Esophagus mucosa (tissue), 1 donor: Measurements from ENCODE around the gene RHOU. TPM values are rescaled to one million over a fixed set of nuclear protein-coding genes. Genes with fewer than 3 reads are reported as not detected.
"Not testable (repeated sequence)": the region's sequence is repeated elsewhere in the genome, so short reads cannot be mapped to it uniquely, and the experiment has no call there.

Experiments used
- ATAC-seq: fragments of 200-7000 bp; cut with Tn5 transposase; one replicate; pipeline ENCODE4 v1.9.1; 2020
- total RNA-seq: library from RNA; stranded (reverse); gene quantifications from one replicate; pipeline ENCODE4 v1.2.4, GENCODE V29; 2023
- donor health status: DM: yes; HTN: yes; CAD: no.

The RHOU gene
- total RNA-seq = 2.1 TPM

DNA sequence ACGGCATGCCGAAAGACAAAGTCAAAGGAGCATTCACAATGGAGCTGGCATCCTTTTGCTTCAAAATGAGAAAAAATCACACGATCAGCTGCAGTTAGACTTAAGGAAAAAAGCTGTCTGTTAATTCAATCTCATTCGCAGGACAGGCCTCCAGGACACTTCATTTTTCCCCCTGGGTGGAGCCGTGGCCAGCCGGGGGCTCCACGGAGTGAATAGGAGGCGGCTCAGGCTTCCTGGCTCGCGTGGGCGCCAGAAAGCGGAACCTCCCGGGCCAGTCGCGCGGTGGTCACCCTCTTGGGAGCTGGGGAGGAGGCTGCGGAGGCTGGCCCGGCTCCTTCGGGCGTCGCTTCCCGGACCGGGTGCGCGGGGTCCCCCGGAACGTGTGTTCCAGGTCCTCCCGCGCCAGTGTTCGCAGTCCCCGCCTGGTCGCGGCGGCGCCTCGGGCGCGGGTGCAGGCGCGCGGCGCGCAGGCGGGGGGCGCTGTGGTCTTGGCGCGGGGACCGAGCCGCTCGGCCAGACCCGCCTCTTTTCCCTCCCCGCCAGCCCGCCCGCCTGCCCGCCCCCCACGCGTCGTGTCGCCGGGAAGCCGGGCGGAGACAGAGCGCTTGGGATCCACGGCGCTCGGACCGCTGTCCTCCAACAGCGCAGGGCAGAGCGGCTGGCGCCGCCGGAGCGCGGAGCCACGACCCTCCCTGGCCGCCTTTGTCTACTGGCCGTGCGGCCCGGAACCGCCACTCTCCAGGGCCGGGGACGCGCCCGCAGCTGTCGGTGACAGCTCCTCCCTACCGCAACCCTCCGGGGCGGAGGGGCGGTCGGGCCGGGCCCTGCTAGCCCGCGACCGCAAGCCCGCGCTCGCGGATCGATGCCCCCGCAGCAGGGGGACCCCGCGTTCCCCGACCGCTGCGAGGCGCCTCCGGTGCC lies at the start of gene RHOU:
RHOU (plus strand) TSS at position 599 of the 921 bp plus-strand sequence; CDS start at position 863, 264 bp downstream.
- peak; percentile 82 for ATAC-seq

DNA sequence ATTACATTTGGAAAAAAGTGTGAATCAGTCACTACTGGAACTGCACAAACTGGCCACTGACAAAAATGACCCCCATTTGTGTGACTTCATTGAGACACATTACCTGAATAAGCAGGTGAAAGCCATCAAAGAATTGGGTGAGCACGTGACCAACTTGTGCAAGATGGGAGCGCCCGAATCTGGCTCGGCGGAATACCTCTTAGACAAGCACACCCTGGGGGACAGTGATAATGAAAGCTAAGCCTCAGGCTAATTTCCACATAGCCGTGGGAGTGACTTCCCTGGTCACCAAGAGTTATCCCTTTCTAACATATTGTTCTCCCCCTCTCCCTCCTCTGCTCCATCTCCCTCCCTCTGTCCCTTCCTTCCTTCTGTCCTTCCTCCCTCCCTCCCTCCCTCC lies 47.7 kb upstream of the RHOU start:
- ATAC-seq = no peak

DNA sequence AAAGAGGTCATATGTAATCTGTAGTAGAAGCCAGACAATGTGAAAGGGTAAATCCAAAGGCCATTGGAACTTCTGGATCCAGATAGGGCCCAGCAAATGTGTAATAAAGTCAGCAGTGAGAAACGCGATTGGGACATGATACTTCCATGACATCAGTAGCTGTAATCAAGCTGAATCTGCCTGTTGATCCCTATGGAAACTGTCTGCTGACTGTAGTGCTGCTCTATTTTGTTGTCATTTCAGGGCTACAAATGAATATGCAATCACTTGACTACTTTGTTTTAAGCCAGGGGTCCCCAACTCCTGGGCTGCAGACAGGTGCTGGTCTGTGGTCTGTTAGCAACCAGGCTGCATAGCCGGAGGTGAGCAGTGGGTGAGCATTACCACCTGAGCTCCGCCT lies 46.0 kb upstream of the RHOU start:
- no peak for ATAC-seq

DNA sequence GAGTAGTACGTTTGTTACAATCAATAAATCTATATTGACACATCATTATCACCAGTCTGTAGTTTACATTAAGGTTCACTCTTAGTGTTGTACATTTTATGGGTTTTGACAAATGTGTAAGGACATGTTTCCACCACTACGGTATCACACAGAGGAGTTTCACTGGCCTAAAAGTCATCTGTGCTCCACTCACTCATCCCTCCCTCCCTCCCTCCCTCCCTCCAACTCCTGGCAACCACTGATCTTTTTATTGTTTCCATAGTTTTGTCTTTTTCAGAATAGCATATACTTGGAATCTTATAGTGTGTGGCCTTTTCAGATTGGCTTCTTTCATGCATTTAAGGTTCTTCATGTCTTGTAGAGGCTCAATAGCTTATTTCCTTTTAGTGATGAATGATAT lies 44.1 kb upstream of the RHOU start:
- no peak for ATAC-seq

DNA sequence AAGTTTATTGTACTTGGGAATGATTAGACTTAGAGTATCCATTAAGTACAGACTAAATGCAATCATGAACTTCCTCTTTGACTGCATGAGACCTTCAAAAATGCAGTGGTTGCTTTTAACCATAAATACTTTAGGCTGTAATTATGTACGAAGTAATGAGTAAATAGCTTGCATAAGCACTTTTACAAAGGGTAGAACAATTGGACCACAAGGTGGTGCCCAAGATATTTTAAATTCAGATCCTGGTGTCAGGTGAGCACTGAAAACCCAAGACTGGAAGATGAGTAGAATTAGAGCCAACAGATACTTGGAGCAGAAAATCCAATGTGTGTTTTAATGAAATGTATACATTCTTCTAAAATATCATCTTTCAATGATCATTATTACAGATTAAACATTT lies 43.4 kb upstream of the RHOU start:
- no peak for ATAC-seq

DNA sequence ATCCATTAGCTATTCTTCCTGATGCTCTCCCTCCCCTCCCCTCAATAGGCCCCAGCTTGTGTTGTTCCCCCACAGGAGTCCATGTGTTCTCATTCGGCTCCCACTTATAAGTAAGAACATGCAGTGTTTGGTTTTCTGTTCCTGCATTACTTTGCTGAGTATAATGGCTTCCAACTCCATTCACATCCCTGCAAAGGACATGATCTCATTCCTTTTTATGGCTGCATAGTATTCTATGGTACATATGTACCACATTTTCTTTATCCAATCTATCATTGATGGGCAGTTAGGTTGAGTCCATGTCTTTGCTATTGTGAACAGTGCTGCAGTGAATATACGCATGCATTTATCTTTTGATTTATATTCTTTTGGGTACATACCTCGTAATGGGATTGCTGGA lies 40.8 kb upstream of the RHOU start:
- ATAC-seq = not testable (repeated sequence)

DNA sequence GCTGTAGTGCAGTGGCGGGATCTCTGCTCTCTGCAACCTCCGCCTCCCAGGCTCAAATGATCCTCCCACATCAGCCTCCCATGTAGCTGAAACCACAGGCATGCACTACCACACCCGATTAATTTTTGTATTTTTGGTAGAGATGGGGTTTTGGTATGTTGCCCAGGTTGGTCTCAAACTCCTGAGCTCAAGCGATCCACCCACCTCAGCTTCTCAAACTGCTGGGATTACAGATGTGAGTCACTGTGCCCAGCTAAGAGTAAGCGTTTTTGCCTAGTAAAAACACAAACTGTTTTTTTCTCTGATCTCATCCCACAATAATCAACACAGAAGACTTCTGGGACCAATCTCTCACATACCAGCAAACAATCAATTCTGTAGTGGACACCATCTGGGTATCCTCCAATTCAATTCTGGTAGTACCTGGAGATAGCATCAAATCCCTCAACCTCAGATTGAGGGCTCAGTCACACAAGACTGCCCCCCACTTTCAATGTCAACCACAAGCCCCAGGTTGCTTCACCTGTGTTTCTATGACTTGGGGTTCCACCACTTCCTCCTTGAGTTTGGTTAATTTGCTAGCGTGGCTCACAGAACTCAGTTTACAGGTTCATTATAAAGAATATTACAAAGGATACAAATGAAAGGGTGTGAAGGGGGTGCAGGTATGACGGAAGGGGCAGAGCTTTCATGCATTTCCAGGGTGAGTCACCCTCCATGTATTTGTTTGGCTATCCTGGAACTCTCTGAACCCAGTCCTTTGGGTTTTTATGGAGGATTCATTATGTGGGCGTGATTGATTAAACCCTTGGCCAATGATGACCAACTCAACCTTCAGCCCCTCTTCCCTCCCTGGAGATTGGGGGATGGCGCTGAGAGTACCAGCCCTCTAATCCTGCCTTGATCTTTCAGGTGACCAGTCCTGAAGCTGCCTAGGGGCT lies 40.0 kb upstream of the RHOU start:
- ATAC-seq = no peak

DNA sequence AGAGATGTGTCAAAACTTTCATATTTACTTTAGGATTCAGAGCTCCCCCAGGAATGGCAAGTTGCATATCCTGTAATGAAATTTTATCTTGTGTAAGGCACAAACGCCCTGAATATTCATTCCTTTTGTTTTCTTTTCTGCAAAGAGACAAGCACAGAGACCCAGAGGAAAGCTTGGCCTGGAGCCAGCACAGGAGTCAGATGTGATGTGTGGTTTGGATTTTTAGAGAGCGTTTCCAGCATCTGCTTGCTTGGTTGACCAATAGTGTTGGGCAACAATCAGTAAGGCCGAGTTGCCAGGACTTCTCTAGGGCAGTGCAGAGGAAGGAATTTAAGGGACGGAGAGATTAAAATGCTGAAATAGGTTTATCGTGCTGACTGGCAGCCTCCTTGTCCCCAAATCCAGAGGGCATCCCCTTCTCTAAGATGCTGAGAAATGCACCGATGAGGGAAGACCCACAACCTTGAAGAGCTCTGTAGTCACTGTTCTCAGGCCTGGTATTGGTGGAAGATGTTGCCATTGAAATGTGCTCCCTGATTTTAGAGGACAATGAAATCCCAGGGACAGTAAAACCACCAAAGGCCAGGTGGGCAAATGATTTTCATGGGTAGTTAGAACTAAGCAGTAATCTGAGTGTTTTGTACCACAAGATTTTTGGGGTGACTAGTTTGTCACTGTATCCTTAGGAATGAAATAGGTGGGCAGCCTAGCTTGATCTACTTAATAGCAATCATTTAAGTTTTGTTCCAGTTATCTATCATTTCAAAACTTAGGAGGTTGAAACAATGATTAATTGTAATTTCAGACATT lies 37.9 kb upstream of the RHOU start:
- ATAC-seq = no peak

DNA sequence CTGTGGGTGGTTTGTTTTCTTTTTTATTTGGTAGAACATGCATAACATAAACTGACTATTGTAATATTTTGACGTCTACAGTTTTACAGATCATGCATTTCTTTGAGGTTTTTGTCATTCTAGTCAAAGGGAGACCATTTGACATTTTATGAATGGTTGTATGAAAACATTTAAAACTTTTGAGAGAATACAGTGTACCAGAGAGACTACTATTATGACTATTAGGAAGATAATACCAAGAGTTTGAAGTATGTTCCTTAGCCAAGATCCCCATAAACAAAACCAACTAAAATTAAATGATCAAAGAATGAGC lies 37.3 kb upstream of the RHOU start:
- ATAC-seq = no peak

DNA sequence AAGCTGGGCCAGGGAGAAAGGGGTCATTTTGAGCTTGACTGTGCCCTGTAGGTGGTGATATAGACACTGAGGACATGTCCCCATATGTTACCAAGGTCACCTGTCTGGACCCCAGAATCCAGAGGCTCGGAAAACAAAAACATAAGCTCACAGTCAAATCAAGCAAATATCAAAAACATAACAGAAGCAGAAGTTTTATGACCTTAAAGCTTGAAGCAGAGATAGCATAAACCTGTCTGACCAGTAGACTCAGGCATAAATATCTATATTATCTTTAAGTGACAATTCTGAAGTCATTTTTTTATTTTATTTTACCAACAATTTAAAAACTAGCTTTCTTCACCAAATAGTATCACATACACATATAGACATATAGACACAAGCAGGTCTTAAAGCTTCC lies 32.8 kb upstream of the RHOU start:
- ATAC-seq = no peak

DNA sequence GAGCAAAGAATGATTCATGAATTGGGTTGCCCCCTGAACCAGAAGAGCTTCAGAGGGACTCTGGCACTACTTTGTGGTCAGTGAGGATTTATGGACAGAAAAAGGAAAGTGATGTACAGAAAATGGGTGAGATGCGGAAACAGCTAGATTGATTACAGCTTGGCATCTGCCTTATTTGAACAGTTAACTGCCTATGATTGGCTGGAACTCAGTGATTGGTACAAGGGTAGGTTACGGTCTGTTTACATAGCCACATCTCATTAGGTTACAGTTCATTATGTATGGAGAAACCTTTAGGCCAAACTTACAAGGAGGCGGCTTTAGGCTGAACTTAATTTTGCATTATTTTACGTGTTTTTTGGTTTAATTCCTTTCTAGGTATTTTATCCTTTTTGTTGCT lies 29.0 kb upstream of the RHOU start:
- ATAC-seq = no peak

DNA sequence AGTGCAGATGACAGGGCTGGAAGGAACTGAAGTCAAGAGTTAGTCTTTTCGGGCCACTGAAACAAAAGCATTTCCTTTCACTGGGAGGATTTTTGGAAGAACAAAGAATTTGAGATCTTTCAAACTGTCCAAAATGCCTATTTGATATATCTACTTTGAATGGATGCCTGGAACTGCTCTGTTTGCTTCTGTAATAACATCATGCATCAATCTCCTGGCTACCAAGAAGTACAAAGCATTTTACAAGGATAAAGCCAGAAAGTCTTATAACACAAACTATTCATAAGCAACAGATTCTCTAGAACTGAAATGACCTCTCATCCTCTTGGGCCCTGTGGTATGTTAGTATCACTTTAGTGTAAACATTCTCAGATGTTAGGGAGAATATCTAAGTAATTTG lies 18.2 kb upstream of the RHOU start:
- ATAC-seq = no peak

DNA sequence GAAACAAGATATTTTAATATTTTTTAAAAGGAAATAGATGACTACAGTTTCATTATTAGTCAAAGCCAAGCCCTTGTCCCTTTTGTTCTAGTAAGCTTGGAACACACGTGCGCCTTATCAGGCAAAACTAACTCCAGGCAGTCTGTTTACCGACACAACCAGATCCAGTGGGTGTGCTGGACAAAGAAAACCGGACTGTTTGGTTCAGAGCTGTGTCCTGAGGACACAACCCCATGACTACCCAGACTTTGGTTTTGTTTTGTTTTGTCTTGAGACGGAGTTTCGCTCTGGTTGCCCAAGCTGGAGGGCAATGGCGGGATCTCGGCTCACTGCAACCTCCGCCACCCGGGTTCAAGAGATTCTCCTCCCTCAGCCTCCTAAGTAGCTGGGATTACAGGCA lies 13.9 kb upstream of the RHOU start:
- peak; percentile 97 for ATAC-seq

DNA sequence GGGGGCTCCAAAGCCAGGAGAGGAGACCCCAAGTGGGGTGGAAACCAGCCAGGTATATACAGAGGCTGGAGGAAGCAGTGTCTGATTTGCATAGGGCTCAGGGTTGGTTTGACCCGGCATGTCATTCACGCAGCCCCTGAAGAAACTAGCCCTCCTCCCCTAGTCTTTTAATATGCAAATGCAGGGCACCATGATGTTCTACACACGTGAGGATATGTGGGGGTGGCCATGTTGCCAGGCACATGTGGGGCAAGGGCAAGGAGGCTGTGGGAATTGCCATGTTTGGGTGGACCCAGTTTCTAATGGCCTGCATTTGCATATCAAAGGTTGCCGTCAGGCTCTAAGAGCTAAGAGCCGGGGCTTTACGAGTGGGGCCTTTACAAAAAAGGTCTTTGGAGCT lies 12.0 kb upstream of the RHOU start:
- ATAC-seq = no peak

DNA sequence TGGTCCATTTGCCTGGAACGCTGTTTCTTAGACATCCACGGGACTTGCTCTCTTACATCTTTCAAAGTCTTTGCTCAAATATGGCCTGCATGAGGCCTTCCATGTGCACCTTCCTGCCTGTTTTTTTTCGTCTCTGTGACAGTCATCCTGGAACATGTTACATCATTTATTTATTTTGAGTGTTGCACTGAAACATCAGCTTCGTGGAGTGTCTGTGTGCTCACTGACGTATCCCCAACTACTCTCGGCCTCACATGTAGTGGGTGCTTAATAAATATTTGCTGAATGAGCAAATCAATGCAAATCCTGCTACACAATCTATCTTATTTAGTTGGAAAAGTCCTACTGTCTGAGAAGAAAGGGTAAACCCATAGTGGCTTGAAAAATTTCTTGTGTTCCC lies 11.4 kb upstream of the RHOU start:
- ATAC-seq = no peak

DNA sequence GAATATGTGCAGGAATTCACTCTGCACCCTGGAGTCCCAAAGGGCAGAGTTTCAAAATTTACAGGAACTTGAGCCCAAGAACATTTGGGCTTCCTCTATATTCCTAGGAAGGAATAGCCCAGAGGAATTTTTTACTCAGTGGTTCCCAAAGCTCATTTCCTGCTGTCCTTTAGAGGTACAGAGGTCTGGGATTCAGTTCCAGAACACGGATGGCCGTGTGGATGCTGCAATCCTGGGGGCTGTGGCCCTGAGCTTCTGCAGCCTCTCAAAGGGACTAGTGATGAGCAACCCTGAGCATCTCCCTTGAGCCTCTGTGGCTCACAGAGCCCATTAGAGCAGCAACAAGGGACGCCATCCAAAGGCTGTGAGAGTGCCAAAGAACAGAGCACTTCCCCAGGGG lies 10.1 kb upstream of the RHOU start:
- no peak for ATAC-seq

DNA sequence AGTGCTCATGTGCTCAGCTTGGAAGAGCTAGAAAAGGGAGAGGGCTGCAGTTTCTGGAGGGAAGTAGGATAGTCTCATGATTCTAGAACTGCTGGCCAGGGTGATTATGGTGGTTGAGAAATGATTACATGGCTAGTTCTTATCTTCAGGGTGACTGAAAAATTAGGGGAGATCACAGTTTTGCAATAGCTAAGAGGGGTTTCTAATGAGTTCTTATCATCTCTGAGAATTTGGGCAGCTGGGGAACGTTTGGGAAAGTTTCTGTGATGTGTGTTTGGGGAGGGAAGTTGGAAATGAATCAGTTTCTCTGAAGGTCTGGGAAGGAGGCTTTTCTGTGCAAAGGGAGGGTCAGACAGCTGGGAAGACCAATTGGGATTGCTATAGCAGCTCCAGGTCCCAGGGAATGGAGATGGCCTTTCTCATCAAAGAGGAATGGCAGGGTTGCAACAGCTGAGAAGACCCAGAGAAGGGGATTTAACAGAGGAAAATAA lies 7.6 kb upstream of the RHOU start:
- ATAC-seq = no peak

DNA sequence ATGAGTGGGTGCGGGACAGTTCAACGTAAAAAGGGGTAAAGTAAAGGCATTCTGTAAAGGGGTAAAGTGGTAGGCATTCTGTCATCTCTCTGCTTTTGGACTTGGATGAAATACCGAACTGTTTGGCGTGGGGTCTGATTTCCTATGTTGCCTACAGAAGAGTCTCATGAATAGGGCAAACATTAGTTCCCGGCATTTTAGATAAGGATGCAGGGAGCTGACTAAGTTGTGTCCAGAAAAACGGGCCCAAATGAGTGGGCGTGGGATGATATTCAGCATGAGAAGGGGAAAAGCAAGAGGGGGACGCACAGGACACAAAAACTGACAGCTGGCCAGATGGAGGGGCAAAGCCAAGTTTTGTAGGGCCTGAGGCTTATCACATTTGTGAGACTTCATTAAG lies 2.9 kb upstream of the RHOU start:
- ATAC-seq = no peak

DNA sequence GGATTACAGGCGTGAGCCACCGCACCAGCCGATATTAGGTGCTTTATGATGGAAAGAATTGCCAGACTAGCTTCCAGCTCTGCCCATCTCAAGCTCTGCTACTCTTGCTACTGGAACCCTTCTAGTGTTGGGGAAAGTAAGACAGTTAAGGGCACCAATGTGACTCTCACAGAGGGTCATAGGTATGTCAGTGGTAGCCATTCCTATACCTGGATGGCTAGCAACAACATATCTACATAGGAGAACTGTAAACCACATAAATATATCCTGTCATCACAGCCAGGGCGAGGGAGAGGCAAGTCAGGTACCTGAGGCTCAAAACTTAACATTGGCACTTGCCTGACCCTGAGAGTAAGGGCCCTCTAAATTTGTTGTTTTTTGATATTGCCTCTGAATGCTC lies 1.7 kb upstream of the RHOU start:
- no peak for ATAC-seq

DNA sequence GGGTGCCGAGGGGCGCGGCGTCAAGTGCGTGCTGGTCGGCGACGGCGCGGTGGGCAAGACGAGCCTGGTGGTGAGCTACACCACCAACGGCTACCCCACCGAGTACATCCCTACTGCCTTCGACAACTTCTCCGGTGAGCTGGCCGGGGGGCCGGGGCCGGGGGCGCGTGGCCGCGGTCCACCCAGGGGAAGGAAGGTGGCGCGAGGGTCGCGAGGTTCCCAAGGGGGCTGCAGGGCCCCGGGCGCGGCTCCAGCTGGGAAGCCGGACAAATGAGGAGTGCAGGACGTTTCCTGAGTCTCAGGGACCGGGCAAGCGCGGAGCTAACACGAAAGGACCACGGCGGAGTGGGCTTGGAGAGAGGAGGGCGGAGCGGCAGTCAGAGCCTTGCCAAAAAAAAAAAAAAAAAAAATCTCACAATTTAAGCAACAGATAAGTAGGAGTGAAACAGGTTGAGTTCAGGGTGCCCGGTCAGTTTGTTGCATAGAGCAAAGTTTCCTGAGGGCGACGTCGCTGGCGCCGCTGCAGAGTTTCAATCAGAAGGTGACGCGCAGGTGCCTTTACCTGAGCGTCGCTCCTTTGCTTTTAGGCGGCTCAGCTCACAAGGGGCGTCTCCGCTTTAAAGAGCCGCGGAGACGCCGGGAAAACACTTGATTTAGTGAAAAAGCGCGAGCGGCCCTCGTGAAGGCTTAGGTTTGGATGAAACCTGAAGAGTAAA lies 750 bp downstream of the RHOU start:
- peak; percentile 14 for ATAC-seq

DNA sequence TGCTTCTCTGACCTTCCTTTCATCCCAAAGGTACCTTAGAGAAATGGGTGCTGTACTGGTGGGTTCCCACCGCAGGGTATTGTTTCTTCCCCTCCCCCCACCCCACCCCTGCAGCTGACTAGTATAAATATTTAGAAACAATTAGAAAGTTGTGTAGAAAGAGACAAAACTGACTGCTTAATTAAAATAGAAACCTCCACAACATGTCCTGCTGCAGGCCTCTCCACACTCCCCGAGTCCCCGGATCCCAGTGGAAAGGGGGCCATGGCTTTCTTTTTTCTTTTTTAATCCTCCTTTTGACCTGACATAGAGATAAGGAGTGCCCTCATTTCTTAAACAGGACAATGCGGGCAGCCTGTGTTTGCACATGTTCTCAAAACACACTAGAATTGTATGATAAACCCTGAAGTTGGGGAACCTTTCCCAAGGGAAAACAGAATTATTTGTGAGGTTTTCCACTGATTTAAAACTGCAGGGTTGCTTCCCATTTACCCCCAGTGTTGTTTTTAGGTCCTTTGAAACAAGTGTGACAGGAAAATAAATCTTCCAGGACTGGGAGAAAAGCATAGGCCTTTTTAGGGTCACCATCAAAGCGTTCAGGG lies 1.7 kb downstream of the RHOU start:
- no peak for ATAC-seq

DNA sequence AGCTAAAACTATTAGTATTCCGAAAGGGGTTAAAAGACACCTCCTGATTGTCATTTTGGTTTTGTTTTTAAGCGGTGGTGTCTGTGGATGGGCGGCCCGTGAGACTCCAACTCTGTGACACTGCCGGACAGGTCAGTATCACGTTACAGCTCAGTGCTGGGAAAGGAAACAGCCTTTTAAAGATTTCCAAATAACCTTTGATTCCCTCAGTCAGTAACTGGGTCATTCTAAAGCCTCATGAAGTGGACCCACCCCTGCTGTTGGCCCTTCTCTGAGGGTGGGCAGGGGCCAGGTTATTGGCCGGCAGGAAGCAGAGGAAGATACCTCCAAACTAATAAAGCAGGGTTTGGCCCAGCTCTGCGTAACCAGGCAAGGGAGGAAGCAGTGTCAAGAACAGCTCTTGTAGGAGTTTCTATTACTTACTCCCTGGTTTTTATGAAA lies 2.3 kb downstream of the RHOU start:
- no peak for ATAC-seq
